ENCODE results near the gene RSRC1.
"Not testable (repeated sequence)": the region's sequence is repeated elsewhere in the genome, so short reads cannot be mapped to it uniquely, and the experiment has no call there.

RSRC1 gene

DNA sequence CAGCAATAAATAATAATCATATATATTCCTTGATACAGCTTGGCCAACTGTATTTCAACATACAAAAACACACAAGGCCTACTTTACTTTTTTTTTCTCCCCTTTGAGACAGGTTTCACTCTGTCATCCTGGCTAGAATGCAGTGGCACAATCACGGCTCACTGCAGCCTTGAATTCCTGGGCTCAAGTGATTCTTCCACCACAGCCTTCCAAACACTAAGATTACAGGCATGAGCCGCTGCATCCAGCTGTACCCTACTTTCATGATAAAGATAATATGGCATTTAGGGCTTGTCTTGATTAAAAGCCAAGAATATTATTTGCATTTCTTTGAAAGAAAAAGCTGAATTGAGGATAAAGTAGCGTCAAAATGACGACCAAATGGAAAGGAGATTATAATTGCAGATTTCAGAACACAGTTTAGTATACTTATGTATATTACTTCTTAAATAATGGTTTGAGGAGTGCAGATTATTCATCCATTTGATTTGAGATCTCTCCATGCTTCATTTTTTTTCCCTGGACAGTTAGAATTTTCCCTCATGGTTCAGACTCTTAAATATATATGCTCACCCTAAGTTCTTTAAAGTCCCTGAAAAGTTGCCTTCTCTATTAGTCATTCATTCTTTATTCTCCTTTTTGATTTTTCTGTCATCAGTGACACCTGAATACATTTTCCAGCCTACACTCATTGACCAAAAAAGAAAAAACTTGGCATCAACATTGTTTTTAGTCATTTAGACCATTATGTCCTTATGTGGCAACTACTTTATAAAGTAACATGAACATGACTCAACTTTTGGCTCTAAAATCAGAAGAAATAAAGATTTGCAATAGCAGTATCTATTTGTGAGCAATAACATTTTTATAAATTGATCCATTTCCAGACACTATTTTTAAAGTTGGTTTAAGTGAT, 412.6 kb downstream of the RSRC1 start:
- no peak for DNase-seq (ENCODE audit: low read depth, low spot score)

DNA sequence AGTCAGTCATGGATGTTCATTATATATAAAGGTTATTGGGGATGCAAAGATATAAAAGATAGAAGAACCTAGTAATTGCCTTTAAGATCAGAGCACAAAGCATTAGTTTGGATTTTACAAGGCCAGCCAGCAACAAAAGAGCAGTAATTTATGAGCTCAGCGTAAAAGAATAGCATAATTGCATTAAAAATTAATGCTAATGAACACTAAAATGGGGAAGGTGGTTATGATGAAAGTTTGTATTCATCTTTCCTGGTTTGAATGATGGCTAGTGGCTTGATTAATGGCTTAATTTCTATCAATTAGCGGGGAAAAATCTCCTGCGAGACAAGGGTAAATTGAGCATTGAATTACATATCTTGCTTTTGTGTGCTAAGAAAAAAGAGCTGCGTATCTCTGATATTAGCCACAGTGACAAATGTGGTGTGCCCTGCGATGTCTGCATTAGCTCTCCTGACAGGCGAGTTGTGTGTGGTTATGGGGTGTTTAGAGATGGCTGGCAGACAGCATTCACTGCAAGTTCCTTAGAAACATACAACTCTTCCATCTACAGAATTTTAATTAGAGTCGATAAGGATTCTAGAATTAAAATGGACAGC, 418.3 kb downstream of the RSRC1 start:
- no peak for DNase-seq (ENCODE audit: low read depth, low spot score)

DNA sequence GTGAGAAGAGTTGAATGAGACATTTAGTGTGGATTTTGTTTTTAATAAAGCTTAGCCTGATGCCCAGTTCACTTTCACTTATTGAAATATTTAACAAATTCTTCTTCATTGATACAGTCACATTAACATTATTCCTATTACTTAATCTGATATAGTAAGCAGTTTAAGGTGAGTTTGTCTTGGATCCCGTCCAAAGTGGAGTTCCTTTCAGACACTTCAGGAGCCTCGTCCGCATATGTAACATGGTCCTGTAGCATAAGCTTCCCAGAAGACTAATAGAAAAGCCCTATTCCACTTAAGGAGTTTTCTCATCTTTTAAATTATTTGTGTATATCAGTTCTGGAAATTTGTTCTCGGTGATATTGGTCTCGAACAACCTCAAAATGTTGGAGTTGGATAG, 421.4 kb downstream of the RSRC1 start:
- DNase-seq (ENCODE audit: low read depth, low spot score) = no peak

DNA sequence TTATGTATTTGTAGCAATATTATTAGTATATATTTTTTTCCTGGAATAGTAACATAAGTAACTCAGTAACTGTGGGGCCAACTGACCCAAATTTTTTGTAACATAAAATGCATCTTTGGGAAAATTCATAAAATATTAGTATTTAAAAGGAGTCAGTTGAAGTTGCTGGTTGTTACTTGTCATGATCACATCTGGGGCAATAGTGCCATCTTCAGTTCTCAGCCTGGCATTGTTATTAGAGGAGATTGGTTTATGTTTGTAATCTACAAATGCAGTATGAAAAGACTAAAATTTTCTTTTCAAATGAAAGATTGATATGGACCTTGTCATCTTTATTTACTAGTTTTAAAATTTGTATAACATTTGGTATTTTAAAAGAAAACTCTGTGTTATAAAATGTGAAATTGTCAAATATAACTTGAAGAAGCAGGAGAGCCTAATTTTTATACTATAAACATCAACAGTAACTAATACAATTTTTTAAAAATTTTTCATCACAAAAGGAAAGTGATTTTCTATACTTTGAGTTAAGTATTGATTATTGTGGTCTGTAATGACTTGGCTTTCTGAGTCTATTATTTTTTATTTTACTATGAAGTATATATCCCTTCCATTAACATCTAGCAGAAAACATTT, 422.3 kb downstream of the RSRC1 start:
- DNase-seq (ENCODE audit: low read depth, low spot score) = peak; percentile 12

DNA sequence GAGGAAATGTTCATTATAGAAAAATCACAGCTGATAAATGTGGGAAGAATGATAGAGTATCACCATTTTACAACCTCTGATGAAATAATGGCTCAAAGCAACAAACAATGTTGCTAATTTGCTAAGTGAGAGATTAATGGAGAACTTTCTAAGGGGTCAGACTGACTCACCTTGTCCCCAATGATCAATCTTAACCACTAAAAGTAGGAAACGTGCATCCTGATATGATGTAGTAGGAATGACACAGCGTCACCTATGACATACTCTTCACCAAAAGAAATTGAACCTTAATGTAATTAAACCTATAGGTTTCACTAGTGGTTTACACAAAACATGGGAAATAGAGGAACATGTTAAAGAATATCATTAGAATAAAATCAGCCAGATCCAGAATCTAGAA, 426.0 kb downstream of the RSRC1 start:
- DNase-seq (ENCODE audit: low read depth, low spot score) = no peak

DNA sequence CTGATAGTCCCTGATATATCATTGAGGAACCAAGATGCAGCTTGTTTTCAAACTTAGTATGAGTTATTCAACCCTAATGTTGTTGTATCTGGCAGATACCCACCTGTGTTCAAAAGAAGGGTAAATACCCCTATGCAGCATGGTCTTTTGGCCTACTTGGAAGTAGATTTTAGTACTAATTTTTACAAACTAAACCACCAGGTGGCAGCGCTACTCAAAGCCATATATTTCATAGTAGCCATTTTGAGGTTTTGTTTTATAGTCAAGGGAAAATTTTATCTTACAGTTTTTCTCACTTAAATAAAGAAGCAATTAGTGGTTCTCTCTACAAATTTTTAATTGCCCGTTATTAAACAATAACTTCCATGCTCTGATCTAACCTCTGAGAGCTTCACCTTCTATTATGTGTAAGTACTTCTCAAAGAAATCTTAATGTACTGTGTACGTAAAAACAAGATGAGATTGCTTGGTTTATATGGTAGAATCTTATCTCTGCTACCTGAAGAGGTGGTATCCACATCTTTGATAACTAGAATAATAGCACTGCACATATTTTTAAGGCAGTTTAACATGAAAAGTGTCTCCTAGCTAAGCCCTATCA, 429.6 kb downstream of the RSRC1 start:
- peak; percentile 49 for DNase-seq (ENCODE audit: low read depth, low spot score)

DNA sequence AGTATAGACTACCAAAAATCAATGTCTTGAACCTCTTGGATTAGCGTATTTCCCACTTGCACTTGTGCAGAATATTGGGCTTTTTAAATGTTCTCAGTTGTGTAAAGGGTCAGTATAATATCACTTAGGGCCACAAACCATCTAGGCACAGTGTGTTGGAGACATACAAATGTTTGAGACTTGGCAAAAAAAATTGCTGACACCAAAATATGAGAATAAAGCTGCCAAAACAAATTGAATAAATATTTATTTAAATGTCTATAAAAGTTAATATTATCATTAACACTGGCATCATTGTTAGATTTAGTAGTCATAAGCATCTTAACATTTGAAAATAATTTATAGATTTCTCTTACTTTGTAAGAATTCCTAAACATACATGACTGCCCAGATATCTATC, 430.2 kb downstream of the RSRC1 start:
- DNase-seq (ENCODE audit: low read depth, low spot score) = no peak

DNA sequence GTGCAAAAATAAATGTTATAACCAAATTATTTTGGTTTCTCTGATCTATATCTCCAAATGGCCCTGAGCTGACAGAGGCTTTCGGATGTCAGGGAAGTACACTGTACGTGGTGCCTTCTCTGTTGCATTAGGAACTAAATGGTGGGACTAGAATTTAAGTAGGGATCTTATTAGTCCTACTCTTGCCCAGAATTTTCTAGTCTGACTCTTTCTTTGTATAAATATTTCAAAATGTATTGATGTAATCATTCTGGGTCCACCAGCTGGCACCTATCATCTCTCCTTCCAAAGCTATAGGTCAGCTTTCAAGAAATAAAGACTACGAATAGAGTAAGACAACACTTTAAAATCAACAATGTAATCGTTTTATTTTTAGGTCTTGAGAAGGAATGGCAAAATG, 438.8 kb downstream of the RSRC1 start:
- no peak for DNase-seq (ENCODE audit: low read depth, low spot score)

DNA sequence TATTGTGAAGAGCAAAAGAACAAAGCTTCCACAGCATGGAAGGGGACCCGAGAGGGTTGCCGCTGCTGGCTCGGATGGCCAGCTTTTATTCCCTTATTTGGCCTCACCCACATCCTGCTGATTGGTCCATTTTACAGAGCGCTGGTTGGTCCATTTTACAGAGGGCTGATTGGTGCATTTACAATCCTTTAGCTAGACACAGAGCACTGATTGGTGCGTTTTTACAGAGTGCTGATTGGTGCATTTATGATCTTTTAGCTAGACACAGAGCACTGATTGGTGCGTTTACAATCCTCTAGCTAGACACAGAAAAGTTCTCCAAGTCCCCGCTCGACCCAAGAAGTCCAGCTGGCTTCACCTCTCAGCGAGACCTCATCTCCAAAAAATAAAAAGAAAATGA, 440.0 kb downstream of the RSRC1 start:
- DNase-seq (ENCODE audit: low read depth, low spot score) = not testable (repeated sequence)

DNA sequence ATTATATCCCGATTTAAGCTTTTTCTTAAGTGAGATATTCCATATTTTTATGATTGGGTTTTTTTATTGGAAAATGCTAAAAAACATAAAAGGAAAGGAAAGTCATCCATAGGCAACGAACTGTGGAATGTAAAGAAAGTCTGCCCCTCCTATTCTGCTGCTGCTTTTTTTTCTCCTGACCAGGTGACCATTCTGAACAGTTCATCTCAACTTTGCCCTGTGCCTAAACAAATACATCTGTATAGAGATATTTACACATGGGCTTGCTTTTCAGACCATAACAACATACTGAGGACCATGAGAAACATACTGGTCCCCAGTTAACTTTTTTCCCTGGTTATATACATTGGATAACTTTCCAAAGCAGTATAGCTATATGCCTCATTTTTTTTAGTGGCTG, 442.2 kb downstream of the RSRC1 start:
- DNase-seq (ENCODE audit: low read depth, low spot score) = no peak

DNA sequence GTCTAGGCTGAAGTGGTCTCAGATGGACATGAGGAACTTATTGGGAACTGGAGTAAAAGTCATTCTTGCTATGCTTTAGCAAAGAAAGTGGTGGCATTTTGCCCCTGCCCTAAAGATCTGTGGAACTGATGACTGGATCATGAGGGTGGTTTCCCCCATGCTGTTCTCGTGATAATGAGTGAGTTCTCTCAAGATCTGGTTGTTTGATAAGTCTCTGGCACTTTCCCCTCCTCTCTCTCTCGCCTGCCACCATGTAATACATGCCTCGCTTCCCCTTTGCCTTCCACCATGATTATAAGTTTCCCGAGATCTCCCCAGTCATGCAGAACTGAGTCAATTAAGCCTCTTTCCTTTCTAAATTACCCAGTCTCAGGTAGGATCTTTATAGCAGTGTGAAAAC, 449.6 kb downstream of the RSRC1 start:
- no peak for DNase-seq (ENCODE audit: low read depth, low spot score)

DNA sequence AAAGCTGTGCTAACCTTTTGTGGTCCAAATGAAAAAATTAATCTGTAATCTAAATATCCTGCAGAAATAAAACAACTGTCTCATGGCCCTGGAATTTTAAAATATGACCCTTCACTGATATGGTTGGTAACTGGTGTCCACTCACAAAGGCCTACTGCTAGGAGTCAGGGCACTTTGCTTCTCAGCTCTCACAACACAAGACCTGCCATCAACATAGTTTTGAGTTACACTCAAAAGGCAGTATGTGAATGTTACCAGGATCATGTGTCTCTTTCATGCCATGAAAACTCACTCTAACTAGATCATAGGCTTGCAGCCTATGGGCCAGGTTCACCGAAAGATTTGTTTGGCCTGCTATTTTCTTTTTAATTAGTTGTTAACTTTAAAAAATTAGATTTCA, 451.1 kb downstream of the RSRC1 start:
- DNase-seq (ENCODE audit: low read depth, low spot score) = no peak

DNA sequence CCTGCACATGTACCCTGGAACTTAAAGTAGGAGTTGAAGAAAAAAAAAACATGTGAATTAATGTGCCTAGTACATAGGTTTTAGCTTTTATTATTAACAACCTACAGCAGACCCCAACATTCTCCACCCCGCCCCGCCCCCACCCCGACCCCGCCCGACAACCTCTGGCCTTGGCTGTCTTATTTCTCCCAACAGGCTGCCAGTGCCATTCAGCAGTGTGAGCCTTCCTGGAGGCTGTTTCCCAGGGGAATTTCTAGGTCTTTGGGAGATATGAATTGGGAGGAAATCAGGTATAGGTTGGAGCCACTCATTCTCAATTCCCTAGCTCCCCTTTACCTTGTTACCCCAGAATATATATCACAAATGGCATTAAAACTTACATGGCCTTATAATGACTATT, 452.8 kb downstream of the RSRC1 start:
- no peak for DNase-seq (ENCODE audit: low read depth, low spot score)

DNA sequence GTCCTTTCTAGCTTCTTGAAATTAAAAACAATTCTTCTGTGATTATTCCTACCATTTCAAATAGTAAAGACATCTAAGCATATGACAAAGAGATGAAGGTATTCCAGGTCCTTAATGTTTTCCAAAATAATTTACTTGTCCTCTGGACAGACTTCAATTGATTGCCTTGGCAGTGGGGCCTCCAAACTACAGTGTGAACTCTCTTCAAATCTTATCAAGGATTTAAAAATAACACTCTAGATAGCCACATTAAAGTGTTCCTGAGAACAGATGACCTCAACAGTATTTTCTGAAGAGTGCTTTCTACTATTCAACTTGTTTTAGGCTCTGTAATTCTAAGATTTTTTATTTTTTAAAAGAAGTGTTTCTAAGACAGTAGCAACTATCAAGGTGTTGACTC, 453.2 kb downstream of the RSRC1 start:
- DNase-seq (ENCODE audit: low read depth, low spot score) = no peak

DNA sequence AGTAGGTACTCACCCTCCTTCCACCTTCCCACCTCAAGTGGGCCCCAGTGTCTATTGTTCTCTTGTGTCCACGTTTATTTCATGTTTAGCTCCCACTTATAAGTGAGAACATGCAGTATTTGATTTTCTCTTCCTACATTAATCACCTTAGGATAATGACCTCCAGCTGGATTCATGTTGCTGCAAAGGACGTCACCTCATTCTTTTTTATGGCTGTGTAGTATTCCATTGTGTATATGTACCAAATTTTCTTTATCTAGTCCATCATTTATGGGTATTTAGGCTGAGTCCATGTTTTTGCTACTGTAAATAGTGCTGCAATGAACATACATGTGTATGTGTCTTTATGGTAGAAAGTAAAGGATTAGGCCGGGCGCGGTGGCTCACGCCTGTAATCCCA, 455.2 kb downstream of the RSRC1 start:
- no peak for DNase-seq (ENCODE audit: low read depth, low spot score)

DNA sequence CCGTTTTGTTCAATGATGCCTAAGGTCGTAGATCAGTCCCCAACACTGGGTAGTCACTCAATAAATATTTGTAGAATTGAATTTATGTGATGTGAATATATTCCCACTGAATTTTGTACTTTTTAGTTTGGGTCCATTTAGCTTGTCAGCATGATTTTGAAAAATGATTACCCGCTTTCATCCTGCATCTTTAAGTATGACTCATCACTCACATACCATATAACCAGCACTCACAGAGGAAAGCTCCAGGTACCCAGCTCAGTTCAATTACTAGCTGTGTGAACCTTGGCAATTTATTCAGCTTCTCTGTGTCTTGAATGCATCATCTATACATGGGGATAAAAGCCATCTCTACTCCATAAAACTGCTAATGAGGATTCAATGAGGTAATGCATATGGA, 458.9 kb downstream of the RSRC1 start:
- DNase-seq (ENCODE audit: low read depth, low spot score) = no peak

DNA sequence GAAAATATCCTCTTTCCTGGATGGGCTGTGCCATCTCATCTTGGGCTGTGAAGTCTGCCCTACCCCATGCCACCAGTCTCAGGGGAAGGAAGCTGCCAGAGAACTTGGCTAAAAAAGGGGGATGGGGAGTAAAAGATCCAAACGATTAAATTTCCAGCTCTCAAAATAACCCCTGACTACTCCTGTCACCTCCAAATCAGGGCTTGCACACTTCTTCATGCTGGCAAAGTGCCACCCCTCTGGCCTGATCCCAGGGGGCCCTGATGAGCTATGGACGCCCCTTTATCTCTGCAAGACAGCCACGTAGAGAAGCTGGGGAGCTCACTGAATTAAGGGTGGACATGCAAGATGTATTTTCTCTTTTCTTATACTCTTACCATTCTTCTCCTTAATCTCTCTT, 459.9 kb downstream of the RSRC1 start:
- DNase-seq (ENCODE audit: low read depth, low spot score) = no peak

DNA sequence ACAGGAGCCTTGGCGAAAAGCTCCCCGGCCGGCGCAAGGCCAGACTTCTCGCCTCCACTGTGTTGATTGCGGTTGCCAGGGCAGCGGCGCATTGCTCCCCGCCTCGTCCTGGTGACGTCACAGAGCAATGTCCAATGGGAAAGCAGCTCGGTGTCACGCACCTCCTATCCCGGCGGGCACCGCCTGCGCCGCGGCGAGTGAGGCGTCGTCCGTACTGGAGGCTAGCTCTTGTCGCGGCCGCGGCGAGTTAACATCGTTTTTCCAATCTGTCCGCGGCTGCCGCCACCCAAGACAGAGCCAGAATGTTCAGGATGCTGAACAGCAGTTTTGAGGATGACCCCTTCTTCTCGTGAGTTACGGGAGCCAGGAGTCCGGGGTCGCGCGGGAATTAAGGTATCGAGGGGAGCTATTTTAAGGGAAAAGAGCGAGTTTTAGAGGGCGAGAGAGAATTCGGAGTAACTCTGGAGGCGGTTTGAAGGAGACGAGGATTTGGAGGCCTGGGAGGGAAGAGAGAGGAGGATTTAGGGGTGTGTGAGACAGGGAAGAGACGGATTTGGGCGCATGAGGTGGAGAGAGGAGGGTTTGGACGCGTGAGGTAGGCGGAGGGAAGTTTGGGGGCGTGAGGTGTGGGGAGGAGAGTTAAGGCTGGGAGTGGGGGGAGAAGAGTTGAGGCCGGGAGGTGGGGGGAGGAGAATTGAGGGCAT, 461.3 kb downstream of the RSRC1 start, which contains the start of gene MLF1:
Gene MLF1 (plus strand): TSS at position 196 of the 704 bp plus-strand sequence. CDS start 107 bp downstream, at position 303.
- DNase-seq (ENCODE audit: low read depth, low spot score) = peak; percentile 83

DNA sequence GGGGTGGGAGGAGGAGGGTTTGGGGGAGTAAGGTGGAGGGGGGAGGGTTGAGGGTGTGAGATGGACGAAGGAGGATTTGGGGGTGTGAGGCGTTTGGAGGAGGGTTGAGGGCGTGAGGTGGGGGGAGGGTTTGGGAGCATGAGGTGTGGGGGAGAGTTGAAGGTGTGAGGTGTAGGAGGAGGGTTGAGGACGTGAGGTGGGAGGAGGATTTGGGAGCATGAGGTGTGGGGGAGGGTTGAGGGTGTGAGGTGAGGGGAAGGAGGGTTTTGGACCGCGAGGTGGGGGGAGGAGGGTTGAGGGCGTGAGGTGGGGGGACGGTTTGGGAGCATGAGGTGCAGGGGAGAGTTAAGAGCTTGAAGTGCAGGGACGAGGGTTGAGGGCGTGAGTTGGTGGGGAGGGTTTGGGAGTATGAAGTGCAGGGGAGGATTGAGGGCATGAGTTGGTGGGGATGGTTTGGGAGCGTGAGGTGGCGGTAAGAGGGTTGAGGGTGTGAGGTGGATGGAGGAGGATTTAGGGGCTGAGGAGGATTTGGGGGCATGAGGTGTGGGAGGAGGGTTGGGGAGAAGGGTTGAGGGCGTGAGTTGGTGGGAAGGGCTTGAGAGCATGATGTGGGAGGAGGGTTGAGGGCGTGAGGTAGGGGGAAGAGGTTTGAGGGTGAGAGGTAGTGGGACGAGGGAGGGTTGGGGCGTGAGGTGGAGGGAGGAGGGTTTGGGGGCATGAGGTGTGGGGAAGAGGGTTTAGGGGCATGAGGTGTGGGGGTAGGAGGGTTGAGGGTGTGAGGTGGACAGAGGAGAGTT, 462.3 kb downstream of the RSRC1 start:
- no peak for DNase-seq (ENCODE audit: low read depth, low spot score)

DNA sequence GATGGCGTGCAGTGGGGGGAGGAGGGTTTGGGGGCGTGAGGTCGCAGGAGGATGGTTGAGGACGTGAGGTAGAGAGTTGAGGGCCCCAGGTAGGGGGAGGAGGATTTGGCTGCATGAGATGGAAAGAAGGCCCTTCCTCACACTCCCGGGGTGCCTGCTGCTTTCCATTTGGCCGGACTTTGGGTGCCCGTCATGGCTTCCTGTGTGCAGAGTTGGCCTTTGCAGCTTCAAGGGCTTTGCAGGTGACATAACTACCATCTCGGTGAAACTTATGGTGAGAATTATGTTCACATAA, 462.8 kb downstream of the RSRC1 start:
- no peak for DNase-seq (ENCODE audit: low read depth, low spot score)

DNA sequence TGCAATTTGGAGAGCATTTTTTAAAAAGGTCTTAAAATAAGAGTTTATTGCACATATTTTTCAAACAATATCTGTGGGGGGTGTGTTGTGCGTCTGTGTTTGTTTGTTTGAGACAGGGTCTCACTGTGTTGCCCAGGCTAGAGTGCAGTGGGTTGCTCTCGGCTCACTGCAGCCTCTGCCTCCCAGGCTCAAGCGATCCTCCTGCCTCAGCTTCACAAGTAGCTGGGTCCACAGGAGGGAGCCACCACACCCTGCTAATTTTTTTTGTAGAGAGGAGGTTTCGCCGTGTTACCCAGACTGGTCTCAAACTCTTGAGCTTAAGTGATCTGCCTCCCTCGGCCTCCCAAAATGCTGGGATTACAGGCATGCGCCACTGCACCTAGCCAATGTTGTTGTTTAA, 463.8 kb downstream of the RSRC1 start:
- no peak for DNase-seq (ENCODE audit: low read depth, low spot score)
